Stimulated activated naive CD8-positive, alpha-beta T cell treated with anti-CD3 and anti-CD28 coated beads, Interleukin-15, Interleukin-2, amounts not matched to agents 100 U/mL and 50 U/mL, for 24 hours (primary cell): Measurements from ENCODE around the gene COL17A1.

ENCODE experiments used
- ATAC-seq: fragments of 150-1000 bp; cut with Tn5 transposase; one replicate; pipeline ENCODE4 v1.10.0; 2021
- DNase-seq: peaks from one replicate; pipeline ENCODE4 v3.0.0; 2021

Gene COL17A1

DNA sequence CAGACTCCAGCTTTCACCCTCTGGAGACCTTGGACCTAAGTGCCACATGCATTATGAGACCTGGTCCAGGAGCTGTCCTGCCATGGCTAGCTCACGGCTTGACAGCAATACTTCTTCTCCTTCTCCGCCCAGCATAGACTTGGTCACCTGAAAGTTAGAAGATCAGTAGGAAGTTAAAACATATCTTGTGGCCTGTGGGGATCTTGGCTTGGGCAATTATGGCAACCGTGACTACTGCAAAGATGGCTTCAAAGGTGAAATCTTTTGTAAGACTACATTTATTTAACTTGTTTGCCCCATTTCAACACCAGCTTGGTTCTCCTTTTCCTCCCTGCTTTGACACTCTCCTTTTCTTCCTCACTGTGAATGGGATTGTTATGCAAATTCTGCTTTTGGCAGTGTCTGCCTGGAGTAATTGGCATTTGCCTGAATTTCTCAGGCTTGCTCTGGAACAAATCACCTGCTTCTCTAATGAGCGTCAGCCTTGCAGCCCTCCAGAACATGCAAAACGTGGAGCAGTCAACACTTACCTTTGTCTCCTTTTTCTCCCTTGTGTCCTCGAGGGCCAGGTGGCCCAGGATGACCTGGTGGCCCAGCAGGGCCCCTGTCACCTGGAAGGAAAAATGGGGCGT is 53.4 kb downstream of the COL17A1 start:
- no peak for ATAC-seq

GRCh38 chr10:104031631-104032030 is 54.0 kb downstream of the COL17A1 start:
- DNase-seq (no peak), ATAC-seq (no peak)

More for the DNA sequence above, 53.4 kb downstream of the COL17A1 start:
- DNase-seq, result no peak

GRCh38 chr10:104029521-104029860 is 56.2 kb downstream of the COL17A1 start:
- ATAC-seq, result no peak
- DNase-seq, result no peak

- ATAC-seq (no peak), DNase-seq (no peak)
Observed at GRCh38 chr10:104028823-104029520, 56.7 kb downstream of the COL17A1 start.

DNA sequence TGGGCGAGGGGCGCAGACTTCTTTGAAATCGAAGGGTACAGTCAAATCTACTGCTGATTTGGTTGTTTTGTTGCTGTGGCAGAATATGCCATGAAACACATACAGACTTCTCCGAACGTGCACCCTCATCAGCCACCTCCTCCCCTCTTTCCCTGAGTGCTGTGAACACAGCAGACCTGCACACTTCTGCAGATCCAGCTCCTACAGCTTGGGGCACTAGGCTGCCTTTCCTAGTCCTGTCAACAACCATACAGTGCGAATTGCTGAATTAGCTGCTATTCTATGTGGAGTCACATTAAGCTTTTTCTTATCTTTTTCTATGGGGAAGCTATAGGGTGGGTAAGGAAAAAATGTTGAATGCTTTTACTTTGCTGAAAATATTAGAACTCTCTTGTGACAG is 57.5 kb downstream of the COL17A1 start:
- ATAC-seq (peak; percentile 63), DNase-seq (no peak)

DNA sequence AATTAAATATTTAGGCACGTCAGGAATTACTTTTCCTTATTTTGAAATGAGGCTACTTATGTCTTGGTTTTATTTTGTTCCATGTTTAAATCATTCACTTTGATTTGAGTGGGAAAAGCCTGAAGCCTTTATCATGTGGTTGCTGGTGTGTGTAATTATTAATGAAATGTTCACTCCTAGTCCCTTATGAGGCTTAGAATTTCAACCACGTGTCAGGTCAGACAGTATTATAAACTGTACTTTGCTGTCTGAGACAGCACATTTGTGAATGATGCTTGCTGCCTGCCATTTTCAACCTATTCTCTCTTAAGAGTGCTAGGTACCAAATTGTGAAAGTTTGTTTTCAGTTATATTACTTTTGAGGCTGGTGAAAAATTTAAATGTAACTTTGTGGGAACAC is 58.9 kb downstream of the COL17A1 start:
- no peak for ATAC-seq
- no peak for DNase-seq

- no peak for ATAC-seq
- no peak for DNase-seq
Observed at GRCh38 chr10:104025524-104025923, 60.2 kb downstream of the COL17A1 start.

DNA sequence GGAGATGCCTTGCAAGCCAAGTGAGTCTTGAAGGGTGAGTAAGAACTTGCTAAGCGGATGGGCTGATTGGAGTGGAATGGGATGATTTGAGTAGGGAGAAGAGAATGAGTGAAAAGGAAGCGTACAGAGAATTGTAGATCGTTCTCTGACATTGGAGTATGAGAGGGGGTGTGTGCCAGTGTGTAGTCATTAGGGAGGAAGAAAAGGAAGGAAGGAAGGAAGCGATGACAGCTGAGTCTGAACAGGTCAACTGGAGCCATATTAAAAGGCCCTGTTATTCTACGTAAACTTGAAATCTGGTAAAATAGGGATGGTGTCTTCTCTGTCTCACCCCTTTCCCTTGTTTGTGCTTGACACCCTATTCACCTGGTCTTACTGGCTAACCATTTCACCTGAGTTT is 63.7 kb downstream of the COL17A1 start:
- DNase-seq (no peak), ATAC-seq (no peak)

GRCh38 chr10:104021246-104021645 is 64.4 kb downstream of the COL17A1 start:
- ATAC-seq (no peak), DNase-seq (no peak)

DNA sequence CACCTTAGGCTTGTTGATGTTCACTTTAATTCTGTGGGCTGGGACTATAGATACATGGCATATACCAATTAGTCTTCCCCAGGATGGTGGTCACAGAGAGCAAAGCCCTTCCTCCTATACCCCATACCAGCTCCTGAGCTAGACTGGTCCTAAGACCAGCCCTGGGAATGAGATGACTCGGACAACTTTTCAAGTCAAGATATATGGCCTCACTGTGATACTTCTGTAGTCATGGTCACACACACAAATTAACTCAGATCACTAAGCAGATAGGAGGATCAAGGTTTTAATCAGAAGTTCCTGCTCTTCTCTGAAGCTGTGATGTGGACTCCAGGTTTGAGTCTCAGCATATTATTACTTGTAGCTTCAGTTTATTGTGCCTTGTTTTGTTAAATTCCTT is 65.7 kb downstream of the COL17A1 start:
- no peak for ATAC-seq
- DNase-seq, result no peak

DNA sequence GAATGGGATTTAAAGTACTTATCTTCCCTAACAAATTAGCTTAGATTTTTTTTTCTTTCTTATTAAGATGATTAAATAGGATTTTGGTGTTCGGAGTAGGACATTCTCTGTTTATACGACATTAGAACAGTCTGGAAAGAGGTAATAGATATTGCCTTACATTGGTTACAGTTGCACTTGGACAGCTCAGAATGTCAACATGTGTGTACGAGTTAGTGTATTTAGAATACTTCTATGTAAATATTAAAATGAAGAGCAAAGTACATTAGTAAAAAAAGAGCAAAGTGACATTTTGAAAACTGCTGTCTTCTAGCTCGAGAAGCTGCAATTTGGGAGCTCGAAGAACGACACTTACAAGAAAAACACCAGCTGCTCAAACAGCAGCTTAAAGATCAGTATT is 67.2 kb downstream of the COL17A1 start:
- ATAC-seq, result no peak
- DNase-seq, result no peak

DNA sequence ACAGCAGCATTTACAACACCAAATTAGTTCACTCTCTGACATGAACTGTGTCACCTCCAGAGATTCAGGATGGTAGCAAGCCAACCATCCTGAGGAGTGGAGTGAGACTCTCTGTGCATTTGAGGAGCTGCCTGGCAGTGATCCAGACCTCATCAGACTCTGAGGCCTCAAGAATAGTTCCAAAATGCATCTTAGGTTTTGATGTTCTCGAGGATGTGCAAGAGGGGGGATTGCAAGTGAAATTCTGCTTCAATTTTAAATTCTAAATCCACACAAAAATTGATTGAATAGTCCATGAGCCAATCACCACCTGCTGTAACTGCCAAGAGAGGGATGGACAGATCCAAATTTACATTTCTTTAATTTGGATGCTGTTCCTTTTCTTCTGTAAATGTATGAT is 69.0 kb downstream of the COL17A1 start:
- DNase-seq (no peak), ATAC-seq (no peak)

GRCh38 chr10:104014176-104014575 is 71.5 kb downstream of the COL17A1 start:
- ATAC-seq (no peak), DNase-seq (no peak)

DNA sequence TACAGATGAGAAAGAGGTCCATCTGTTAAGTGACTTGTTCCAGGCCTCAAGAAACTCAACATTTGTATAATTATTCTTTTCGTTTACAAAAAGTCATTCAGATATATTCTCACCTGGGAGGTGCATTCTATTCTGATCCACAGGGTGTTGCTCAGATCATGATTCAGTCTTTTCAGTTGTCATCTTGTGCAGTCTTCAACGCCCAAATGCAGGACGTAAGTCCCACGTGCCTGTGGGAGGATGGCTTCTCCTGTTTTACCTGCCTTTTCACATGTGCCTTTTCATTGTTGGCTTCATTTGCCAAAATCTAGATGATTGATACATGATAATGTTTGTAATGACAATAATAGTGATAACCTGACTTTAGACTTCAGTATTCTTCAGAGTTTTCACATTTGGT is 72.2 kb downstream of the COL17A1 start:
- no peak for DNase-seq
- no peak for ATAC-seq

- no peak for DNase-seq
- ATAC-seq, result no peak
Observed at GRCh38 chr10:104011904-104012303, 73.8 kb downstream of the COL17A1 start.

DNA sequence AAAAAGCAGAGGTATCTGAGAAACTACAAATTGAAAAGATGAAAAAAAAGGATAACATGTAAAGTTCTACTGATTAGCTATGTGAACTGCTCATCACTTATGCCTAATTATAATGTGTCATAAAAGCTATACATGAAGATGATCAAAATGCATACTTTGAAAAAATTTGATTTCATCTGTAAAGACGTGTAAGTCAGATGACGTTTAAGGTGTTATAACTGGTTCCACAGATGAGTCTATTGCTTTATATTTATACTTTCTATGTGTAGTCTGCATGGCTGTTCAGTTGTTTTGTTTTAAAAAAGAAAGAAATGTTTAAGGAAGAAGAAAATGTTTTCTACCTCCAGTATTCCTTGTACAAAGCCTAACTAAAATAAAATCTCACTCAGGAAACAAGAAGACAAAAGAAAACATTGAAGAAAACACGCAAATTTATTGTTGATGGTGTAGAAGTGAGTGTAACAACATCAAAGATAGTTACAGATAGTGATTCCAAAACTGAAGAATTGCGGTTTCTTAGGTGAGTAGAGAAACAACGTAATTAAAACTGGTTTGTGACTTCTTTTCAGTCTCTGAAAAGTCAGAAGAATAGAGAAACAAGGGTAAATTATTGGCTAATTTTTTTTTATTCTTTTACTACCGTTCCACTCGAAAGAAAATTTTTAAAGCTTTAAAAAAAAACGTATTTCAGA is 80.4 kb downstream of the COL17A1 start:
- DNase-seq, result no peak
- ATAC-seq, result no peak

GRCh38 chr10:104002911-104003310 is 82.8 kb downstream of the COL17A1 start:
- ATAC-seq, result no peak
- no peak for DNase-seq

- no peak for ATAC-seq
- DNase-seq, result no peak
Observed at GRCh38 chr10:103998805-103999204, 86.9 kb downstream of the COL17A1 start.

DNA sequence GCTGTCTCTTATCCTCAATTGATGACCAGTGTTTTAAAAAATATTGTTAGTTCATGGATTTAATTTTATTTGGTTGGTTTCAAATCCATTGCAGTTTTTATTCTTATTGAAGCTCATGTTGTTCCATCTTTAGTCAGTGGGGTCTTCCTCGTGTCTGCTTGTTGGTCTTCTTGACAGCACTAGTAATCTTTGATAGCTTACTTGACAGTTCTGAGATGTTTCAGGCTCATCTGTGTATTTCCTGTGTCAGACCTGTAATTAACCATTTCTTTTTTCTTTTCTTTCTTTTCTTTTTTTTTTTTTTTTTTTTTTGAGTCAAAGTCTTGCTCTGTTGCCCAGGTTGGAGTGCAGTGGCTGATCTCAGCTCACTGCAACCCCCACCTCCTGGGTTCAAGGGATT is 90.5 kb downstream of the COL17A1 start:
- DNase-seq (no peak), ATAC-seq (no peak)

- no peak for DNase-seq
- ATAC-seq, result no peak
Observed at GRCh38 chr10:103991393-103992128, 94.1 kb downstream of the COL17A1 start.

DNA sequence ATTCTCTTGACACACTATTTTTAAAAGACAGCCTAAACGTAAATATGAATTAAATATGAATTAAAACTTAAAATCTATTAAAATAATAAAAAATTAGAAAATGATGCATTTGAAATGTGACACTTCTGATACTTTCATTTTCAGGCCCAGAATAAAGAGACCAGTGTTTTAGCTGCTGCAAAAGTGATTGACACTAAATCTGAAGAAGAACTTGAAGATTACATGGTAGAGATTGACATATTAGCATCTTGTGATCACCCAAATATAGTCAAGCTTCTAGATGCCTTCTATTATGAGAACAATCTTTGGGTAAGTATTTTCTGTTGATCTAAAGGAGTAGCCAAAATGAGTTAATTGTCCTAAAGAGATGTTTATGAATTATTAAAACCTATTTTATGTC is 95.1 kb downstream of the COL17A1 start:
- DNase-seq (no peak), ATAC-seq (no peak)

DNA sequence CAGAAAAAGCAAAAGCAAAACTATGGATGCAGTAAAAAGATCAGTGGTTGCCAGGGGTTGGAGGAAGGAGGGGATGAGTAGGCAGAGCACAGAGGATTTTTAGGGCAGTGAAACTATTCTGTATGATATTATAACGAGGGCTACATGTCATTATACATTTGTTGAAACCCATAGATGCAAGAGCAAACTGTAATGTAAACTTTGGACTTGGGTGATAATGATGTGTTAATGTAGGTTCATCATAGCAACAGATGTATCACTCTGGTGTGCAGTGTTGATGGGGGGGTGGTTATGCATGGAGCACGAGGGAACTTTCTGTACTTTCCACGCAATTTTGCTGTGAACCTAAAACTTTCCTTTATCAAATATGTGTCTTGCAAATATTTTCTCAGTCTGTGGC is 95.6 kb downstream of the COL17A1 start:
- DNase-seq (no peak), ATAC-seq (no peak)

GRCh38 chr10:103986360-103986759 is 99.3 kb downstream of the COL17A1 start:
- peak; percentile 59 for ATAC-seq
- peak; percentile 22 for DNase-seq
